Panc1 (cell line): Measurements from ENCODE around the gene SUDS3. TPM values are rescaled to one million over a fixed set of nuclear protein-coding genes. Genes with fewer than 3 reads are reported as not detected.

Source experiments
- ATAC-seq: fragments of 200-7000 bp; cut with Tn5 transposase; 2 replicates; pipeline ENCODE4 v1.9.1; 2020; ENCODE audit warnings: mild to moderate bottlenecking, moderate library complexity
- BruUV-seq: library from RNA; stranded (reverse); fragments of 400-500 nt; replicated peaks from 2 replicates; lab custom pipeline; 2021; lab: Mats Ljungman, UMichigan
- CTCF ChIA-PET: fragments of 300-600 bp; sonication (Branson Sonifier 250); formaldehyde crosslinking; loops from one replicate; lab custom pipeline; 2022; ENCODE audit warnings: antibody characterized with exemption; lab: Charles Lee
- POLR2A ChIA-PET: fragments of 300-600 bp; sonication (Branson Sonifier 250); formaldehyde crosslinking; loops from one replicate; lab custom pipeline; 2022; ENCODE audit warnings: antibody characterized with exemption; lab: Charles Lee
- DNase-seq: peaks from one replicate; pipeline ENCODE4 v3.0.0-alpha.2; 2010; ENCODE audit warnings: low read depth, low spot score
- H3K27ac ChIP-seq: 2 replicates; pipeline ENCODE4 v1.5.1; 2011; ENCODE audit warnings: mild to moderate bottlenecking, low read length, inconsistent platforms
- H3K27me3 ChIP-seq: fragments of 200-500 bp; sonication (Bioruptor generic); 2 replicates; pipeline ENCODE4 v1.6.0; 2014; ENCODE audit warnings: low read length, inconsistent platforms; ENCODE audit not compliant: control insufficient read depth, insufficient read depth
- H3K36me3 ChIP-seq: fragments of 200-500 bp; sonication (Bioruptor generic); 2 replicates; pipeline ENCODE4 v1.5.1; 2014; ENCODE audit warnings: inconsistent platforms, mild to moderate bottlenecking, low read length, moderate library complexity; ENCODE audit not compliant: control insufficient read depth, insufficient read depth
- H3K4me1 ChIP-seq: 2 replicates; pipeline ENCODE4 v1.5.1; 2011; ENCODE audit warnings: inconsistent platforms, mild to moderate bottlenecking, low read length, moderate library complexity; ENCODE audit not compliant: control insufficient read depth, insufficient read depth
- H3K4me3 ChIP-seq, 2 experiments: 2 replicates each; pipeline ENCODE4 v1.5.1; 2011 to 2012; ENCODE audit warnings: low read depth in 2 of 2, low read length in 2 of 2, mild to moderate bottlenecking in 2 of 2, inconsistent platforms in 1 of 2, moderate library complexity in 1 of 2
- H3K9me3 ChIP-seq: fragments of 200-500 bp; sonication (Bioruptor generic); 2 replicates; pipeline ENCODE4 v1.5.1; 2014; ENCODE audit warnings: low read depth, mild to moderate bottlenecking, inconsistent platforms, low read length, moderate library complexity; ENCODE audit not compliant: control insufficient read depth, insufficient read depth
- POLR2AphosphoS5 ChIP-seq: IDR thresholded peaks from 2 replicates; pipeline ENCODE4 v1.6.1; 2012; ENCODE audit warnings: mild to moderate bottlenecking, low read depth, low read length, moderate library complexity
- SIN3A ChIP-seq: IDR thresholded peaks from 2 replicates; pipeline ENCODE4 v1.6.1; 2012; ENCODE audit warnings: low read depth, mild to moderate bottlenecking, low read length, moderate library complexity, borderline replicate concordance; ENCODE audit not compliant: insufficient read depth
- TCF7L2 ChIP-seq: IDR thresholded peaks from 2 replicates; pipeline ENCODE4 v1.6.1; 2011; ENCODE audit warnings: mild to moderate bottlenecking, low read depth, low read length, inconsistent platforms
- in situ Hi-C: cut with HindIII; loops from 2 replicates; pipeline ENCODE4 v1.10.0; 2016; ENCODE audit warnings: low sequenced_read_pairs, low pct_unique_long_range_greater_than_20kb
- intact Hi-C: fragments of 100-400 bp; cut with micrococcal nuclease; formaldehyde crosslinking; loops from one replicate; pipeline ENCODE4 v1.10.0; 2022; ENCODE audit not compliant: unreplicated experiment
- total RNA-seq: library from RNA; stranded (reverse); gene quantifications from one replicate; pipeline ENCODE4 v1.2.1, GENCODE V29; 2021; ENCODE audit not compliant: unreplicated experiment
- TF ChIP-seq, protein P1 (sequence below), 2 experiments: IDR thresholded peaks; 2 replicates each; pipeline ENCODE4 v1.6.1; 2011 to 2012; ENCODE audit warnings: low read depth in 2 of 2, control low read depth in 1 of 2, low read length in 1 of 2, mild to moderate bottlenecking in 1 of 2, moderate library complexity in 1 of 2; ENCODE audit not compliant: insufficient read depth in 1 of 2
- TF ChIP-seq, protein P2 (sequence below): fragments of 450-650 bp; IDR thresholded peaks from 2 replicates; pipeline ENCODE4 v1.5.1; 2017; ENCODE audit warnings: mild to moderate bottlenecking

SUDS3 gene
- total RNA-seq, 1 experiment from 2014 or later = 37.4 TPM

DNA sequence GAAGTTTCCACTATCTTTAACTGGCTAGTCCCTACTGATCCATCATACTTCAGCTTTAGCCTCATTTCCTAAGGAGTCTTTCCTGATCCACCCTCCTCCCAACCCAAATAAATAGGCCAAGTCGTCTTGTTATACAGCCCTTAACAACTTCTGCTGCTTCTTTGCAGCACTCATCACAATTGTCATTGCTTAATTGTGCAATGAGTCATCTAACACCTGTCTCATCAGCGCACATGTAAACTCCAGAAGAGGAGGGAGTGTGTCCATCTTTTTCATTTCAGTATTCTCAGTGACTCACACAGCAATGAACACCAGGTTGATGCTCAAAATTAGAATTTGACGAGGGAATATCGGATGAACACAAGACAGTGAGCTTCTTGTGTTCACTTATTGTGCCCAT, 87.3 kb downstream of the SUDS3 start:
- no TSS peak for BruUV-seq
- no peaks in the 10 kb centered on the region for H3K36me3 ChIP-seq
- no peaks in the 10 kb centered on the region for H3K9me3 ChIP-seq
- in situ Hi-C loops (no loop called here), intact Hi-C loops (no loop called here)
- no peak overlapping the region for H3K27ac ChIP-seq
- no peak for TF ChIP-seq POLR2AphosphoS5
- TF ChIP-seq SIN3A = no peak
- TF ChIP-seq, protein P1, sequence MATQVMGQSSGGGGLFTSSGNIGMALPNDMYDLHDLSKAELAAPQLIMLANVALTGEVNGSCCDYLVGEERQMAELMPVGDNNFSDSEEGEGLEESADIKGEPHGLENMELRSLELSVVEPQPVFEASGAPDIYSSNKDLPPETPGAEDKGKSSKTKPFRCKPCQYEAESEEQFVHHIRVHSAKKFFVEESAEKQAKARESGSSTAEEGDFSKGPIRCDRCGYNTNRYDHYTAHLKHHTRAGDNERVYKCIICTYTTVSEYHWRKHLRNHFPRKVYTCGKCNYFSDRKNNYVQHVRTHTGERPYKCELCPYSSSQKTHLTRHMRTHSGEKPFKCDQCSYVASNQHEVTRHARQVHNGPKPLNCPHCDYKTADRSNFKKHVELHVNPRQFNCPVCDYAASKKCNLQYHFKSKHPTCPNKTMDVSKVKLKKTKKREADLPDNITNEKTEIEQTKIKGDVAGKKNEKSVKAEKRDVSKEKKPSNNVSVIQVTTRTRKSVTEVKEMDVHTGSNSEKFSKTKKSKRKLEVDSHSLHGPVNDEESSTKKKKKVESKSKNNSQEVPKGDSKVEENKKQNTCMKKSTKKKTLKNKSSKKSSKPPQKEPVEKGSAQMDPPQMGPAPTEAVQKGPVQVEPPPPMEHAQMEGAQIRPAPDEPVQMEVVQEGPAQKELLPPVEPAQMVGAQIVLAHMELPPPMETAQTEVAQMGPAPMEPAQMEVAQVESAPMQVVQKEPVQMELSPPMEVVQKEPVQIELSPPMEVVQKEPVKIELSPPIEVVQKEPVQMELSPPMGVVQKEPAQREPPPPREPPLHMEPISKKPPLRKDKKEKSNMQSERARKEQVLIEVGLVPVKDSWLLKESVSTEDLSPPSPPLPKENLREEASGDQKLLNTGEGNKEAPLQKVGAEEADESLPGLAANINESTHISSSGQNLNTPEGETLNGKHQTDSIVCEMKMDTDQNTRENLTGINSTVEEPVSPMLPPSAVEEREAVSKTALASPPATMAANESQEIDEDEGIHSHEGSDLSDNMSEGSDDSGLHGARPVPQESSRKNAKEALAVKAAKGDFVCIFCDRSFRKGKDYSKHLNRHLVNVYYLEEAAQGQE (IDR thresholded peaks at IDR 0.05; ENCODE audit: insufficient read depth in 1 of 2, low read depth in 2 of 2, low read length in 1 of 2) = no peak
- TF ChIP-seq TCF7L2 = no peak
- TF ChIP-seq, protein P2, sequence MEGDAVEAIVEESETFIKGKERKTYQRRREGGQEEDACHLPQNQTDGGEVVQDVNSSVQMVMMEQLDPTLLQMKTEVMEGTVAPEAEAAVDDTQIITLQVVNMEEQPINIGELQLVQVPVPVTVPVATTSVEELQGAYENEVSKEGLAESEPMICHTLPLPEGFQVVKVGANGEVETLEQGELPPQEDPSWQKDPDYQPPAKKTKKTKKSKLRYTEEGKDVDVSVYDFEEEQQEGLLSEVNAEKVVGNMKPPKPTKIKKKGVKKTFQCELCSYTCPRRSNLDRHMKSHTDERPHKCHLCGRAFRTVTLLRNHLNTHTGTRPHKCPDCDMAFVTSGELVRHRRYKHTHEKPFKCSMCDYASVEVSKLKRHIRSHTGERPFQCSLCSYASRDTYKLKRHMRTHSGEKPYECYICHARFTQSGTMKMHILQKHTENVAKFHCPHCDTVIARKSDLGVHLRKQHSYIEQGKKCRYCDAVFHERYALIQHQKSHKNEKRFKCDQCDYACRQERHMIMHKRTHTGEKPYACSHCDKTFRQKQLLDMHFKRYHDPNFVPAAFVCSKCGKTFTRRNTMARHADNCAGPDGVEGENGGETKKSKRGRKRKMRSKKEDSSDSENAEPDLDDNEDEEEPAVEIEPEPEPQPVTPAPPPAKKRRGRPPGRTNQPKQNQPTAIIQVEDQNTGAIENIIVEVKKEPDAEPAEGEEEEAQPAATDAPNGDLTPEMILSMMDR = no peak
- ChIA-PET CTCF (no interaction called here), POLR2A (no interaction called here)
- no peaks in the 10 kb centered on the region for H3K27me3 ChIP-seq
- ATAC-seq (no peak), DNase-seq (no peak)
- no peak overlapping the region for H3K4me3 ChIP-seq
- H3K4me1 ChIP-seq = no peaks in the 10 kb centered on the region

DNA sequence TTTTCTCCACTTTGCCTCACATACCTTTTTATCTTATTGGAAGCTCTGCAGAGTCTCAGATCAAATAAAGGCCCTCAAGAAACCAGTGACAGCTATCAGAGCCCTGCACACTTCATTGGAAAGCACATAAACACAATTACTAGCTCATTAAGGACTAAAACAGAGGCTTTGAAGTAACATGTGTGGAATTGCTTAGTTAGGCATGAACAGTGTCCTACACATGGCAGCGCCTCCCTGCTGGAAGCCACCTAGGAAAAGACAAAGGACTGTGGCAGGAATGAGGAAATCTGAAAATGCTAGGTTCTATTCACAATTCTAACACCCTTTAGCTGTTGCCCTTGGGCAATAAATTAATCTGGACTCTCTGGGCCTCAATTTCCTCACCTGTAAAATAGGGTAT, 89.4 kb downstream of the SUDS3 start:
- no TSS peak for BruUV-seq
- Histone ChIP-seq H3K27me3 (no peaks in the 10 kb centered on the region), H3K27ac (no peak overlapping the region), H3K9me3 (no peaks in the 10 kb centered on the region), H3K36me3 (no peaks in the 10 kb centered on the region), H3K4me3 (no peak overlapping the region), H3K4me1 (no peaks in the 10 kb centered on the region)
- TF ChIP-seq SIN3A (no peak), TCF7L2 (no peak), POLR2AphosphoS5 (no peak)
- TF ChIP-seq, protein P2 = no peak
- TF ChIP-seq, protein P1 (IDR thresholded peaks at IDR 0.05; ENCODE audit: insufficient read depth in 1 of 2, low read depth in 2 of 2, low read length in 1 of 2) = no peak
- POLR2A ChIA-PET = no interaction called here
- in situ Hi-C loops = no loop called here
- ATAC-seq (no peak), DNase-seq (no peak)
- intact Hi-C loops = no loop called here
- CTCF ChIA-PET = no interaction called here

Other genes starting within 250 kb of the SUDS3 start
- gene PEBP1, start 240.4 kb upstream of the SUDS3 start, total RNA-seq = 168 TPM
- 30.5 TPM for gene TAOK3, start 3.6 kb upstream of the SUDS3 start, total RNA-seq